Smooth muscle cell of the brain vasculature (primary cell): ENCODE measurements around the gene EMID1.

Experiments
- DNase-seq: peaks from one replicate; pipeline ENCODE4 v3.0.0-alpha.2; 2012; ENCODE audit warnings: low read depth, low spot score

The EMID1 gene

GRCh38 chr22:29205594-29206371 lies at the start of gene EMID1:
TSS of gene EMID1 (plus strand) at chr22:29205896. CDS start at chr22:29206039, 143 bp downstream.
- no peak for DNase-seq

DNA sequence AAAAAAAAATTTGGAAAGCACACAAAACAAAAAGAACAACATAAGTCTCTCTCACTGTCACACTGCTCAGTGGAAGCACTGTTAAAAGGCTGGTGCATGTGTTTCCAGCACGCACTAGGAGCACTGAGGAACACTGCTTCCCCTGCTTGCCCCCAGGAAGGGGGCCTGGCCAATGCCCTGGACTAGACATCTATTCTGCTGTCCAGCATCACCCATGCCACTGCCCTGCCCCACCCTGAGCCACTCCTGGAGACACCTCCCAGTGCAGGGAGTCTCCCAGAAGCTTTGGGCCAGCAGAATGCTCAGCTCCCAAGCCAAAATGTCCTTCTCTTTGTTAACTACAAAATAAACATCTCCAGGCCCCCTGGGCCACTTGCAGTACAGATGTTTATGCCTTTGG lies 49.7 kb upstream of the EMID1 start:
- no peak for DNase-seq

- no peak for DNase-seq
Observed at GRCh38 chr22:29156507-29156906, 49.2 kb upstream of the EMID1 start.

DNA sequence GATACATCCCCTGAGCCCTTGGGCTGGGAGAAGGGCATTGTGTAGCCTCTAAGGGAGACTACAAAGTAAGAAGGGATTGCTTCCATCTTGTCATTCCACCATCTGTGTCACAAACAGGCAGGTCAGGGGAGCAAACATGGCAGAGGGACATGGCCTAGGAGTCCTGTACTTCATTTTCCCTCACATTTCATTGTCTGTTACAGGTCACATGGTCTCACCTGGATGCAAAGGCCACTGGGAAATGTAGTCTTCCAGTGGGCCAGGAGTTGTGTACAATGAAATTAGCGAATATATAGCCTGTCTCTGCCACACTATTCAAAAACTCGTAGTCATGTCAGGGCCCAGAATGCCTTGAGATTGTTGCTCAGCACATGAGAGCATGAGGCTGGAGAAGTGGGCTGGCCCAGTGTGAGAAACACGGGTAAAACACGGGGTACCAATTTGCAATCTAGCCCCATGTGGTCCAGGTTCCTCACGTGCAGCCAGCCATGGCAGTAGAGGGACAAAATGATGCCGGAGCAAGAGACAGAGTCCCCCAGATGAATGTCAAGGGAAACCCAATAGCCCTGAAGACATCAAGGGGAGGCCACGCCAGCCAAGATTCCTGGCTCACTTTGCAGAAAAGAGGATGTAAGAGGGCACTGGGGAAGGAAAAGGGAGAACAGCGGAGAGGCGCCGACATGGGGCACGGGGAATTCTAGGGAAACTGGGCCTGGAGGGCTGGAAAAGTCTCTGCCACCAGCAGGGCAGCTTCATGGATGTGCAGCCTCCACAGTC lies 47.7 kb upstream of the EMID1 start:
- no peak for DNase-seq

DNA sequence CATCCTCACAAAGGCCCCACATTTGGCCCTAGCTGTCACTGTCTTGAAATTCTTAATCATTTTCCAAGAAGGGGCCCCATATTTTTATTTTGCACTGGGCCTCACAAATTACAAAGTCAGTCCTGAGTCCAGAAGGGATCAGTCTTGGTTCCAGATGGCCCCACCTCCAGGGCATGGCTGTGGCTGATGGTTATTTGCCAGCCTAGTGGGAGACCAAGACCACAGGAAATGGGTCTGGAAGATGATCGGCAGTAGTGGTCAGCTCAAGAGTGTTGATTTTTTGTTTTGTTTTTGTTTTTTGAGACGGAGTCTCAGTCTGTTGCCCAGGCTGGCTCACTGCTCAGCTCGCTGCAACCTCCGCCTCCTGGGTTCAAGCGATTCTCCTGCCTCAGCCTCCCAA lies 47.1 kb upstream of the EMID1 start:
- DNase-seq = no peak

DNA sequence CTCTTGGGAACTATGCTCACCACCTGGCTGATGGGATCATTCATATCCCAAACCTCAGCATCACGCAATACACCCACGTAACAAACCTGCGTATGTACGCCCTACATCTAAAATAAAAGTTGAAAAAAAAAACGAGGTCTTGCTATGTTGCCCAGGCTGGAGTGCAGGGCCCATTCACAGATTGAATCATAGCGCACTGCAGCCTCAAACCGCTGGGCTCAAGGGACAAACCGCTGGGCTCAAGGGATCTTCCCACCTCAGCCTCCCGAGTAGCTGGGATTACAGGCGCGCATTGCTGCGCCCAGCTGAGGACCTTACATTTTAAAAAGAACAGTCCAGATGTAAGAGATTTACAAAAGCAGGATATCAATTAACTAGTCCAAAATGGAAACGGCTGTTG lies 41.9 kb upstream of the EMID1 start:
- DNase-seq = no peak

DNA sequence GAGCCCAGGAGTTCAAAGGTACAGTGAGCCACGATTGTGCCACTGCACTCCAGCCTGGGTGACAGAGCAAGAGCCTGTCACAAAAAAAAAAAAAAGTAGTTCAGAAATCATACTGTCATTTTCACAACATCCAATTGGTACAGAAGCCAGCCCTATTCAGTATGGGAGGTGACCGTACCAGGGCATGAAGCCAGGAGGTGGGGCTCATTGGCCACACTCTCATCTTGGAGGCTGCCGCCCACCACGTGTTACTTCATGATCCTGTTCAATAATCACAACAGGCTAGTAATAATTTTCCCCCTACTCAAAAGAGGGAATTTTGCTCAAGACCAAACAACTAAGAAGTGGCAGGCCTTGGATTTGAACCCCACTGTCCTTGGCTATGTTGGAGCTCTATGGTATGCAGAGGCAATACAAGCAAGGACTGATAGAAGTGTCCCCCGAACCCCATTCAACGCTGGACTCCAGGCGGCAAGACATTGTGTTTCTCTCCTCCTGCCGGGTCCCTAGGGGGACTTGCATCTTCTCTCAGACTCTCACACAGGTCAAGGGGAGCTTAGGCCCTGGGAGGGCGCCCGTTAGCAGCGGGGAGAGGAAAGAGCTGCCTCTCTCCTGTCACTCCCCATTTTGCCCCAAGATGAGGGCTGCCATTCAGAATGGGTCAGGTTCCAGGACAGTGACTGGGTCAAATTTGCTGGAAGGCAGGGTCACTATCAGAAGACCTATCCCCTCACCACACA lies 40.2 kb upstream of the EMID1 start:
- no peak for DNase-seq

GRCh38 chr22:29166180-29166579 lies 39.5 kb upstream of the EMID1 start:
- no peak for DNase-seq

DNA sequence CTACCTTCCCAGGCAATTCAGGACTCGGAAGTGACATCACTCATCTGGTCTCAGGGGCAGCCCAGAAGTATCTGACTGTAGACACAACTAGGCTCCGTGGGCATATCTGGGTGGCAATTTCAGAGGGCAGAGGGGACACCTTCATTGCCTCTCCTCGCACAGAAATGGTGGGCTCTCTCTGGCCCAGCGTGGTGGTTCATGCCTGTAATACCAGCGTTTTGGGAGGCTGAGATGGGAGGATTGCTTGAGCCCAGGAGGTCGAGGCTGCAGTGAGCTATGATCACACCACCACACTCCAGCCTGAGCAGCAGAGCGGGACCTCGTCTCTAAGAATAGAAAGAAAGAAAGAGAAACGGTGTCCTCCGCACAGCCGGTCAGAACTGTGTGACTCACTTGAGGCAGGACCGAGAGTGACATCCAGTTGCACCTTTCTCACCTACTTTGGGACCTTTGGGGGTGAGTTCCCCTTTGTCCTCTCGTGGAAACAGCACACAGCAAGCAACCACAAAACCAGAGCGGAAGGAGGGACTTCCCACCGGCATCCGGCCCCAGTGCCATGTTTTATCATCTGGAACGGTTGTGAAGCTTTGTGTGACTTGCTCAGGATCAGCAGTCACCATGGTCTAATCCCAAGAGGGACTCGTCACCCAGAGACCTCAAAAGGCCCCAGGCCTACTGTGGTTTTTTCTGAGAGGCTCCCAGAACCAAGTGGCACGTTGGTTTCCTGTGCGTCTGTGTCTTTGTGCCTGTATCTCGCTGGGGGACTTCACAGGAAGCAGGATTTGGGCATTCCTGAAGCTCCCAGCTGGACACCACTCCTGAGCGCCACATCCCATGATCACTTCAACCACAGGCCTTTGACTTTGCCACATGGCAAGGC lies 38.4 kb upstream of the EMID1 start:
- DNase-seq = no peak

DNA sequence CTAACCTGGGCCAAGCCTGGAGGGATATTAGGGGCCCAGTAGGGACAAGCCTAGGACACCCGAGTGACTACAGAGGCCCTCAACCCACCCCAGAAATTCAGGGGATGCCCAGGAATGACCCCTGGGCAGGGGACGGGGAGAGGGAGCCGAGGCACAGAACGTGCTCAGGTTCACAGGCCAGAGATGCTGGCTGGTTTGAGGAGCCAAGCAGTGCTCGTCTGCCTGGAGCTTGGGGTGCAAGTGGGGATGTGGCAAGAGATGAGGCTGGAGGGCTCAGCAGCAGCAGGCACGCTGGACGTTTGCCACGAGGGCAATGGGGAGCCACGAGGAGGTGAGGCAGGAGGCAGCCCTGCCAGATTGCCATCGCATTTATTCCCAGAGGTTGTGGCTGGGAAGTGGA lies 34.0 kb upstream of the EMID1 start:
- no peak for DNase-seq

GRCh38 chr22:29172216-29172615 lies 33.5 kb upstream of the EMID1 start:
- DNase-seq = no peak

DNA sequence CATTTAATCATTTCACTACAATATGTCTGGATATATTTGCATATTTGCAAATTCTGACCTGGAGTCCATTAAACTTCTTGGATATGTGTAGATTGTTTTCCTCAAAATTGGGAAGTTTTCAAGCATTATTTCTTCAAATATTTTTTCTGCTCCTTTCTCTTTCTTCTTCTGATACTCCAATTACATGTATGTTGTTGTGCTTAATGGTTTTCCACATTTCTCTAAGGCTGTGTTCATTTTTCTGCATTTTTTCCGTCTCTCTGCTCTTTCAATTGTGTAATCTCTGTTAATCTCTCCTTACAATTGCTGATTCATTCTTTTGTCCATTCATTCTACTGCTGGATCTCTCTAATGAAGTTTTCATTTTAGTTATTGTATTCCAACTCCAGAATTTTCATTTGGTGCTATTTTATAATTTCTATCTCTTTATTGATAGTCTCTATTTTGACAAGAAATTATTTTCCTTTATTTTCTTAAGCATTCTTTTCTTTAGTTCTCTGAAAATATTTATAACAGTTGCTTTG lies 30.3 kb upstream of the EMID1 start:
- no peak for DNase-seq

- no peak for DNase-seq
Observed at GRCh38 chr22:29183971-29184848, 21.5 kb upstream of the EMID1 start.

- DNase-seq = no peak
Observed at GRCh38 chr22:29184849-29185490, 20.7 kb upstream of the EMID1 start.

DNA sequence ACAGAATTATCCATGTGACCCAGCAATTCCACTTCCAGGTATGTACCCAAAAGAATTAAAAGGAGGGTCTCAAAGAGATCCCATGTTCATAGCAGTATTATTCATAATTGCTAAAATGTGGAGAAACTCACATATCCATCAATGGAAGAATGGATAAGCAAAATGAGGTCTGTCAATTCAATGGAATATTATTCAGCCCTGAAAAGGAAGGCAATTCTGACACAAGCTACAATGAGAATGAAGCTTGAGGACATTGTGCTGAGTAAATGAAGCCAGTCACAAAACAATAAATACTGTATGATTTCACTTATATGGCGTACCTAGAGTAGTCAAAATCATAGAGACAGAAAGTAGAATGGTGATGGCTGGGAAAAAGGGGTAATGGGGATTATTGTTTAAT lies 19.4 kb upstream of the EMID1 start:
- no peak for DNase-seq

DNA sequence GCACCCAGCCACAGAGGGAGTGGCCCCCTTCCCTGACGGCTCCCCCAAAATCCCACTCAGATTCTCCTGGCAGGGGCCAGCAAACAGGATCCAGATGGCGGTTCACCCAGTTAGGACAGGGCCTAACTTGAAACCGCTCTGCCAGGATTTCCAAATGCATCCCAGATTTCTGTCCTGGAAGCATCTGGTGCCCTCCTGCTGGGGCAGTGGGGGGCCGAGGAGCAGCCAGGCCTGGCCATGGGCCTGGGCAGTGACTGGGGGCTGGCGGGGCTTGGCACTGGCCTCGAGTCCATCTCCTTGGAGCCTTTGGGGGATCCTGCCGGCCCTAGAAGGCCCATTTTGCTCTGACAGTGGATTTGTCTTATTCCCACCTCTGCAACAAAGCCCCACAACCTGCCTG lies 17.9 kb upstream of the EMID1 start:
- no peak for DNase-seq

GRCh38 chr22:29190051-29190450 lies 15.6 kb upstream of the EMID1 start:
- no peak for DNase-seq

GRCh38 chr22:29190918-29191317 lies 14.8 kb upstream of the EMID1 start:
- no peak for DNase-seq

- no peak for DNase-seq
Observed at GRCh38 chr22:29193021-29193420, 12.7 kb upstream of the EMID1 start.

- no peak for DNase-seq
Observed at GRCh38 chr22:29194184-29194583, 11.5 kb upstream of the EMID1 start.
